ENCODE measurements around the gene RIPOR2. TPM values are rescaled to one million over a fixed set of nuclear protein-coding genes. Genes with fewer than 3 reads are reported as not detected.
"Not testable (repeated sequence)": the region's sequence is repeated elsewhere in the genome, so short reads cannot be mapped to it uniquely, and the experiment has no call there.

The RIPOR2 gene
- total RNA-seq, 1 donor from 2014 or later, result 1.6 TPM

- no peak for DNase-seq (ENCODE audit: low read depth)
- TF ChIP-seq, protein P1, sequence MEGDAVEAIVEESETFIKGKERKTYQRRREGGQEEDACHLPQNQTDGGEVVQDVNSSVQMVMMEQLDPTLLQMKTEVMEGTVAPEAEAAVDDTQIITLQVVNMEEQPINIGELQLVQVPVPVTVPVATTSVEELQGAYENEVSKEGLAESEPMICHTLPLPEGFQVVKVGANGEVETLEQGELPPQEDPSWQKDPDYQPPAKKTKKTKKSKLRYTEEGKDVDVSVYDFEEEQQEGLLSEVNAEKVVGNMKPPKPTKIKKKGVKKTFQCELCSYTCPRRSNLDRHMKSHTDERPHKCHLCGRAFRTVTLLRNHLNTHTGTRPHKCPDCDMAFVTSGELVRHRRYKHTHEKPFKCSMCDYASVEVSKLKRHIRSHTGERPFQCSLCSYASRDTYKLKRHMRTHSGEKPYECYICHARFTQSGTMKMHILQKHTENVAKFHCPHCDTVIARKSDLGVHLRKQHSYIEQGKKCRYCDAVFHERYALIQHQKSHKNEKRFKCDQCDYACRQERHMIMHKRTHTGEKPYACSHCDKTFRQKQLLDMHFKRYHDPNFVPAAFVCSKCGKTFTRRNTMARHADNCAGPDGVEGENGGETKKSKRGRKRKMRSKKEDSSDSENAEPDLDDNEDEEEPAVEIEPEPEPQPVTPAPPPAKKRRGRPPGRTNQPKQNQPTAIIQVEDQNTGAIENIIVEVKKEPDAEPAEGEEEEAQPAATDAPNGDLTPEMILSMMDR (conservative IDR thresholded peaks at IDR 0.05; ENCODE audit: low read depth, low read length), result no peak
- H3K4me3 ChIP-seq (ENCODE audit: low read depth, low read length), result no peak overlapping the region
These were observed 18.0 kb upstream of the RIPOR2 start for GRCh38 chr6:24953726-24954125.

- no peak for DNase-seq (ENCODE audit: low read depth)
- H3K4me3 ChIP-seq (ENCODE audit: low read depth, low read length), result no peak overlapping the region
- TF ChIP-seq, protein P1 (conservative IDR thresholded peaks at IDR 0.05; ENCODE audit: low read depth, low read length), result no peak
These were observed 16.1 kb upstream of the RIPOR2 start for GRCh38 chr6:24951811-24952299.

- TF ChIP-seq, protein P1 (conservative IDR thresholded peaks at IDR 0.05; ENCODE audit: low read depth, low read length), result no peak
- no peak overlapping the region for H3K4me3 ChIP-seq (ENCODE audit: low read depth, low read length)
- no peak for DNase-seq (ENCODE audit: low read depth)
These were observed 14.6 kb upstream of the RIPOR2 start for GRCh38 chr6:24950218-24950941.

DNA sequence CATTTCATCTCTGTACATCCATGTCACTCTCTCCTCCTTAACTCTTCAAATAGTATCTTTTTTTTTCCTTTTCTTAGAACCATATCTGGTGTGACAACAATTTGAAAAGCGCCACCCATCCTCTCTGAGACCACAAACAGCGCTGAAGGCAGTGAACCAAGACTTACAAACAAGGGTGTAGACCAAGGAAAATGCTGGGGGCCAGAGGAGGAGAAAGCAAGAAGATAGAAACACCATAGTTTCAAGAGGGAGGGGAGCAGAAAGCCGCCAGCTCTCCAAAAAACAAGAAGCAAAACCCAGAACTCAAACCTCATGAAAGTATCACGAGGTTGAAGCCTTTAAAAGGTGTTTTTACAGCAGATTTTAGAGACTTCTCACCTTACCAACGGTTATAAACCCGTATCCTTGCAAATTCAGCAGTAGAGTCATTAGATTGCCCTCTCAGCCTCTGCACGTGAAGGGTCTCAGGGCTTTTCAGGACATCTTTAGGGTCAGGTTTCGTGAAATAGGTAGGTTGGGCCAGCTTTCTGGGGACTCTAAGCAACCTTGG, 13.3 kb upstream of the RIPOR2 start:
- TF ChIP-seq, protein P1 (conservative IDR thresholded peaks at IDR 0.05; ENCODE audit: low read depth, low read length), result no peak
- DNase-seq (ENCODE audit: low read depth), result no peak
- no peak overlapping the region for H3K4me3 ChIP-seq (ENCODE audit: low read depth, low read length)

DNA sequence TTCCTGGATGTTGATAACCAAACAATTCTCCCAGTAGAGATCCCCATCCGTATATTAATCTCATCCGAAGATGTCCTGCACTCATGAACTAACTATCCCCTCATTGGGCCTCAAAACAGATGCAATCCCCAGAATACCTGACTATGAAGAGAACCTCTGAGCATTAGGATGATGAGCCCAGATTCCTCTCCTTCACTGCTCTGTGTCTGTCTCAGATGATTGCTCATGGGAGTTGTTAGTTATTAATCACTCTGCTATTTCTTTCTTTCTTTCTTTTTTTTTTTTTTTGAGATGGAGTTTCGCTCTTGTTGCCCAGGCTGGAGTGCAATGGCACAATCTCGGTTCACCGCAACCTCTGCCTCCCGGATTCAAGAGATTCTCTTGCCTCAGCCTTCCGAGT, 12.5 kb upstream of the RIPOR2 start:
- not testable (repeated sequence) for H3K4me3 ChIP-seq (ENCODE audit: low read depth, low read length); DNase-seq (ENCODE audit: low read depth)

DNA sequence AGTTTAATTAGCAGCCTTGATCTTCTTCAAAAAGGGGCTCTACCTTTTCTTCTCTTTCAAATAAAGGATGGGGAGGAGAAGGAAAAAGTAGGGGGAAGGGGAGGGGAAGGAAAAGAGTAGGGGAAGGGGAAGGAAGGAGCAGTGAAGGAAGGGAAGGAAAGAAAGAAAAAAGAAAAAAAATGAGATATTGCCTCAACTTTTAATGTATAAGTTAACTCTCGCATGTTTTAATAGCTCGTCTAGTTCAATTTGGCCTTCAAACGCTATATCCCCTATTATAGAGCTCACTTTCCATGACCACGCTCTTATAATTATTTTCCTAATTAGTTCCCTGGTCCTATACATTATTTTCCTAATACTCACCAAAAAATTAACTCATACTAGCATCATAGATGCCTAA, 11.9 kb upstream of the RIPOR2 start:
- TF ChIP-seq, protein P1 (conservative IDR thresholded peaks at IDR 0.05; ENCODE audit: low read depth, low read length), result no peak
- H3K4me3 ChIP-seq (ENCODE audit: low read depth, low read length), result no peak overlapping the region
- DNase-seq (ENCODE audit: low read depth), result no peak

DNA sequence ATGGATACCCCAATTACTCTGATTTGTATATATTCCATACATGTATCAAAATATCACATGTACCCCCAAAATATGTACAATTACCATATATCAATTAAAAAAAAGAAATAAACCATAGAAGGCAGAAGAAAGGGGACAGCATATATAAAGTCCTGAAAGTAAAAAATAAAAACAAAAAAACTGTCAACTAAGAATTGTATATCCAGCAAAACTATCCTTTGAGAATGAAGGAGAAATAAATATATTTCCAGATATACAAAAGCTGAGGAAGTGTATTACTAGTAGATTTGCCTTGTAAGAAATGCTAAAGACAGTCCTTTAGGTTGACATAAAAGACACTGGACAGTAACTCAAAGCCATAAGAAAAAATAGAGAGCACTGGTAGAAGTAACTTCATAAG, 9.3 kb upstream of the RIPOR2 start:
- no peak for DNase-seq (ENCODE audit: low read depth)
- TF ChIP-seq, protein P1 (conservative IDR thresholded peaks at IDR 0.05; ENCODE audit: low read depth, low read length), result no peak
- H3K4me3 ChIP-seq (ENCODE audit: low read depth, low read length), result no peak overlapping the region

Data from epithelial cell of proximal tubule (primary cell).